ENCODE data around the gene BANK1. TPM values are rescaled to one million over a fixed set of nuclear protein-coding genes. Genes with fewer than 3 reads are reported as not detected.

The BANK1 gene
- polyA plus RNA-seq, 1 donor from 2014 or later = not detected

DNA sequence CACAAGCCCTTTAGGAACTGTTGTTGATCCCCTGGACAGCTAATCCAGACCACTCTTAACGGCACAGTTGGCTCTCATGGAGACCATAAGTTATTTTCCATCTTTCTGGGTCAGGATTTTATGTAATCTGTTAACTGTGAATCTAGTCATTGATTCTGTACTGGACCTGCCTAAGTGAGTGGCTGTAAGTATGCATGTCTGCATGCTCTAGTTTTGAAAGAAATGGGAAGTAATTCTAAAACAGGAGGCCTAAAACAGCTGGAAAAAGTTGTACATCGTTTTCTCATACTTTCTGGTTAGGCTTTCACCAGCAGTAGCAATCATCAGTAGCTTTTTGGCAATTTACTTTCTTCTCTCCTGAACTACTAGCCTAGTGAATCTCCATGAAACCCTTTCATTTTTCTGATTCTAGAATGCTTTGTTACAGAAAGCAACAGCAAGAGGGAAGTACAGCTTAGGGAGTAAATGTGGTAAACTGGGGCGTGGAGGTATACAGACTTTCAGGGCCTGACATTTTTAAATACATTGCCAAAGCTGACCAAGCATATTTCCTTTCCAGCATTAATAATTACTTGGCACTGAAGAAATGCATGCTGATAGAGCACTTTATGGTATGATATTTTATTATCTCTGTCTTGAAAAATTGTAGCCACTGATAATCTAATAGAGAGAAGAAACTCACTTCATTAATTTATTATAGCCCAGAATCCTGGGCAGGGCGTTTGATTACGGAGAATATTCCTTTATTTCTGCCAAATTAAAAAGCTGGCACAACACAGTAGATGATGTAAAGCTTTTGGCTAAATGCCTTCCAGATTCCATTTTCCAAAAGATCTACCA lies 202.7 kb downstream of the BANK1 start (continued):
- no peak for TF ChIP-seq CTCF (IDR thresholded peaks at IDR 0.05; ENCODE audit: poor library complexity, severe bottlenecking)
- TF ChIP-seq MXI1 (conservative IDR thresholded peaks at IDR 0.05; ENCODE audit: poor library complexity, severe bottlenecking) = no peak

- H3K9ac ChIP-seq (ENCODE audit: low read length) = no peak overlapping the region
- no peak overlapping the region for H3K27ac ChIP-seq (ENCODE audit: low read length)
- TF ChIP-seq EP300 (conservative IDR thresholded peaks at IDR 0.05; ENCODE audit: poor library complexity, severe bottlenecking) (no peak), EZH2 (IDR thresholded peaks at IDR 0.05; ENCODE audit: borderline replicate concordance, insufficient read depth, low read length, poor library complexity, severe bottlenecking) (no peak)
- no peaks in the 10 kb centered on the region for H4K20me1 ChIP-seq (ENCODE audit: insufficient read depth)
- no peaks in the 10 kb centered on the region for H3K9me3 ChIP-seq (ENCODE audit: low read length)
- no peaks in the 10 kb centered on the region for H3K79me2 ChIP-seq (replicated peaks; ENCODE audit: insufficient read depth, low read length)
- H3K4me2 ChIP-seq (ENCODE audit: low read length) = no peak overlapping the region
- no peaks in the 10 kb centered on the region for H3F3A ChIP-seq (ENCODE audit: insufficient read depth, low read length, poor library complexity, severe bottlenecking)
- no peak overlapping the region for H2AFZ ChIP-seq (ENCODE audit: low read depth, low read length)
- H3K36me3 ChIP-seq (ENCODE audit: insufficient read depth, low read length) = no peaks in the 10 kb centered on the region
- H3K4me3 ChIP-seq (ENCODE audit: low read length) = no peak overlapping the region
- H3K9me2 ChIP-seq (ENCODE audit: insufficient read depth, low read length) = no peaks in the 10 kb centered on the region
- no peaks in the 10 kb centered on the region for H3K27me3 ChIP-seq (ENCODE audit: insufficient read depth, low read depth, low read length)
Observed at GRCh38 chr4:101993842-101994775, 203.6 kb downstream of the BANK1 start.

DNA sequence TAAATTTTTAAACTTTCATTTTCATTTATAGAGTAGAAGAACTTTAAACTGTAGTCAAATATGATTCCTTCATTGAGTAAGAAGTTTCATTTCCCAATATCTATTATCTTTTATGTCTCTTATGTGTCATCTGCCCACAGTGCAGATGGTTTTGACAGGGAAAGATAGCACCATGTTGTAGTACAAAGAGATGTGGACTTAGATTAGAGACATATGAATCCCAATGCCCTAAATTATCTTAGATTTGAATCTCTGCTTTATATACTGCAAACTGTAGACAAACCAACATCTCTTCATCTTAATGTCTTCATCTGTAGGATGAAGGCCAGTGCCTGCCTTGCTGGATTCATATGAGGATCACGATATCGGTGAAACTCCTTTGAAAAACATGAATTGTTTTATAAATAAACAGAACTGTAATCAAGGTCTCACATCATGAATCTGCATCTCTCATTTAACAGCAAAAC lies 217.5 kb downstream of the BANK1 start:
- TF ChIP-seq TAF1 (IDR thresholded peaks at IDR 0.05; ENCODE audit: low read depth) (no peak), SMC3 (conservative IDR thresholded peaks at IDR 0.05; ENCODE audit: poor library complexity) (no peak), CTCF (IDR thresholded peaks at IDR 0.05; ENCODE audit: poor library complexity, severe bottlenecking) (no peak), RAD21 (conservative IDR thresholded peaks at IDR 0.05) (no peak), MXI1 (conservative IDR thresholded peaks at IDR 0.05; ENCODE audit: poor library complexity, severe bottlenecking) (no peak), REST (IDR thresholded peaks at IDR 0.05; ENCODE audit: borderline replicate concordance) (no peak), POLR2AphosphoS5 (IDR thresholded peaks at IDR 0.05) (no peak), EZH2 (IDR thresholded peaks at IDR 0.05; ENCODE audit: borderline replicate concordance, insufficient read depth, low read length, poor library complexity, severe bottlenecking) (no peak), EP300 (conservative IDR thresholded peaks at IDR 0.05; ENCODE audit: poor library complexity, severe bottlenecking) (no peak)
- Histone ChIP-seq H4K20me1 (ENCODE audit: insufficient read depth) (no peaks in the 10 kb centered on the region), H3K27me3 (ENCODE audit: insufficient read depth, low read depth, low read length) (no peaks in the 10 kb centered on the region), H3K4me3 (ENCODE audit: low read length) (no peak overlapping the region), H2AFZ (ENCODE audit: low read depth, low read length) (no peak overlapping the region), H3K9me3 (ENCODE audit: low read length) (no peaks in the 10 kb centered on the region), H3K36me3 (ENCODE audit: insufficient read depth, low read length) (no peaks in the 10 kb centered on the region), H3K9ac (ENCODE audit: low read length) (no peak overlapping the region), H3K9me2 (ENCODE audit: insufficient read depth, low read length) (no peaks in the 10 kb centered on the region), H3K79me2 (replicated peaks; ENCODE audit: insufficient read depth, low read length) (no peaks in the 10 kb centered on the region), H3F3A (ENCODE audit: insufficient read depth, low read length, poor library complexity, severe bottlenecking) (no peaks in the 10 kb centered on the region), H3K4me2 (ENCODE audit: low read length) (no peak overlapping the region), H3K27ac (ENCODE audit: low read length) (no peak overlapping the region)
